Measurements from ENCODE around the gene DNPEP.

DNPEP gene

DNA sequence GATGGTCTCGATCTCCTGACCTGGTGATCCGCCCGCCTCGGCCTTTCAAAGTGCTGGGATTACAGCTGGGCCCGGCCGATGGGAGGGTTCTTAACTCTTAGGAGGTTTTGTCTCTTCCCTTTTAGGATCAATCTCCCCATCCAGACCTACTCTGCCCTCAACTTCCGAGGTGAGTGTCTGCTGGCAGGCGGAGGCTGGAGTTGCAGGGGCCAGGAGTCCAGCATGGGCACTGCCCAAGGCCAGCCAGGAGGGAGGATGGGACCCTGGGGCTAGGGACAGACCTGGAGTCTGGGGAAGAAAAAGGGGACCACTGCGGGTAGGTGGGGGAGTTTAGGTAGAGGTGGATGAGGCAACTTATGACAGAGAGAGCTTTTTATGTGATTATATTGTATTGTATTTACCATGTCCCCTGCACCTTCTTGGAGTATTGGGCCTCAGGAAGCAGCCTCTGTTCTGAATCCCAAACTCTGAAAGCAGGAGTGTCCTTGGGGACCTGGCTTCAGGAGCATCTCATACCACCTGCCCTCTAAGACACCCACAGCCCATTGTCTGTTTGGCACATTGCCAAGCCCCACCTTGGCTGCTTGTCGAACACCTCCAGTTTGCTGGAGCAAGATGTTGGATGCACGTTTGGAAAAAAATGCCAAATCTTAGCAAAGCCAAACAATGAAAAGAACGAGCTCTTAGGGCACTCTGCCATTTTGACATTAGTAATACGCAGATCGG is 36.1 kb upstream of the DNPEP start:
- Mint-ChIP-seq H3K4me3 (no peak overlapping the region), H3K27ac (no peak overlapping the region), H3K36me3 (no peaks in the 10 kb centered on the region), H3K9me3 (no peaks in the 10 kb centered on the region), H3K4me1 (no peaks in the 10 kb centered on the region)
- no peak for ATAC-seq
- no peak for DNase-seq (ENCODE audit: low spot score in 2 of 2)

DNA sequence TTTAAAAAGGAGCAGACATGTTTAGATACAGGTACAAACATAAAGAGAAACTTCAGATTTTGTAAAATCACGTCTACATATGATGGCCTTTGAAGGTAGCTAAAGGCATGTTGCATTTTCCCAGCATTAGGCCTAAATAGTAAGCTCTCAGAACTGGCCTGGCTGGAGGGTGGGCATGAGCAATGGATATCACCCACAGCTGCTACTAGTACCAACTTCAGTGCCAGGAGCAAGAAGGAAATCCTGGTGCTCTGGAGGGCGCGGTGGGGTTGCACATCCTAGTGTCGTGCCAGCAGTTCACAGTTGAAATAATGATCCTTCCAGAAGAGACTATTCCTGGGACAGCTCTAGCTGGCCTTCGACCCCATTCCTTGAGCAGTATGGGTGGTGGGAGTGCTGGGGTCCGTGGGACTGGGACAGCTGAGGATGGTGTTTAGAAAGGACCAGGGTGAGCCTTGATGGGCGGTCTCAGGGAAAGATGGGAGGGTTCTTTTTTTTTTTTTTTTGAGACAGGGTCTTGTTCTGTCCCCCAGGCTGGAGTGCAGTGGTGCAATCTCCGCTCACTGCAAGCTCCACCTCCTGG is 35.3 kb upstream of the DNPEP start:
- H3K4me1 Mint-ChIP-seq, result no peaks in the 10 kb centered on the region
- H3K27ac Mint-ChIP-seq, result no peak overlapping the region
- H3K4me3 Mint-ChIP-seq, result no peak overlapping the region
- DNase-seq (ENCODE audit: low spot score in 2 of 2) (no peak), ATAC-seq (no peak)
- no peaks in the 10 kb centered on the region for H3K36me3 Mint-ChIP-seq
- H3K9me3 Mint-ChIP-seq, result no peaks in the 10 kb centered on the region

DNA sequence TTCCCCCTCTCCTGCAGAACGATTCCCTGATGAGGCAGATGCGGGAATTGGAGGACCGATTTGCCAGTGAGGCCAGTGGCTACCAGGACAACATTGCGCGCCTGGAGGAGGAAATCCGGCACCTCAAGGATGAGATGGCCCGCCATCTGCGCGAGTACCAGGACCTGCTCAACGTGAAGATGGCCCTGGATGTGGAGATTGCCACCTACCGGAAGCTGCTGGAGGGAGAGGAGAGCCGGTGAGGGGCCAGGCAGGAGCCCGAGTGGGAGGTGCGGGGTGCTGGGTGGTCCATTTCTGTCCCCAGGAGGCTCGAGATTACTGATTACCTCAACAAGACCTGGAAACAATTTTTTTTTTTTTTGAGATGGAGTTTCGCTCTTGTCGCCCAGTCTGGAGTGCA is 33.6 kb upstream of the DNPEP start:
- H3K4me3 Mint-ChIP-seq, result no peak overlapping the region
- H3K9me3 Mint-ChIP-seq, result no peaks in the 10 kb centered on the region
- ATAC-seq, result no peak
- no peaks in the 10 kb centered on the region for H3K36me3 Mint-ChIP-seq
- no peak overlapping the region for H3K27ac Mint-ChIP-seq
- H3K4me1 Mint-ChIP-seq, result no peaks in the 10 kb centered on the region
- DNase-seq (ENCODE audit: low spot score in 2 of 2), result no peak

DNA sequence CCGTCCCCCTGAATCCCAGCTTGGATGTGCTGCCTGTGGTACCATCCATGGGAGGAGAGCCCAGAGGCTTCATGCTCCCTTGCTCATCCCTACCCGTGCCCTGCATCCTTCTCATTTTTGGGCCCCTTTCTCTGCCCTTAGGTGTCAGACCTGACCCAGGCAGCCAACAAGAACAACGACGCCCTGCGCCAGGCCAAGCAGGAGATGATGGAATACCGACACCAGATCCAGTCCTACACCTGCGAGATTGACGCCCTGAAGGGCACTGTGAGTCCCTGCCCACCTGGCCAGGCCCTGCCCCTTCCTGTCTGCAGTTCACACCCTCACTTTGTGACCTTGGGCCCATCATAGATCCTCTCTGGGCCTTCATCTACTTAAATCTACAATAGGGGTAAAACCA is 33.0 kb upstream of the DNPEP start:
- DNase-seq (ENCODE audit: low spot score in 2 of 2) (no peak), ATAC-seq (no peak)
- Mint-ChIP-seq H3K36me3 (no peaks in the 10 kb centered on the region), H3K4me1 (no peaks in the 10 kb centered on the region), H3K27ac (no peak overlapping the region), H3K9me3 (no peaks in the 10 kb centered on the region), H3K4me3 (no peak overlapping the region)

DNA sequence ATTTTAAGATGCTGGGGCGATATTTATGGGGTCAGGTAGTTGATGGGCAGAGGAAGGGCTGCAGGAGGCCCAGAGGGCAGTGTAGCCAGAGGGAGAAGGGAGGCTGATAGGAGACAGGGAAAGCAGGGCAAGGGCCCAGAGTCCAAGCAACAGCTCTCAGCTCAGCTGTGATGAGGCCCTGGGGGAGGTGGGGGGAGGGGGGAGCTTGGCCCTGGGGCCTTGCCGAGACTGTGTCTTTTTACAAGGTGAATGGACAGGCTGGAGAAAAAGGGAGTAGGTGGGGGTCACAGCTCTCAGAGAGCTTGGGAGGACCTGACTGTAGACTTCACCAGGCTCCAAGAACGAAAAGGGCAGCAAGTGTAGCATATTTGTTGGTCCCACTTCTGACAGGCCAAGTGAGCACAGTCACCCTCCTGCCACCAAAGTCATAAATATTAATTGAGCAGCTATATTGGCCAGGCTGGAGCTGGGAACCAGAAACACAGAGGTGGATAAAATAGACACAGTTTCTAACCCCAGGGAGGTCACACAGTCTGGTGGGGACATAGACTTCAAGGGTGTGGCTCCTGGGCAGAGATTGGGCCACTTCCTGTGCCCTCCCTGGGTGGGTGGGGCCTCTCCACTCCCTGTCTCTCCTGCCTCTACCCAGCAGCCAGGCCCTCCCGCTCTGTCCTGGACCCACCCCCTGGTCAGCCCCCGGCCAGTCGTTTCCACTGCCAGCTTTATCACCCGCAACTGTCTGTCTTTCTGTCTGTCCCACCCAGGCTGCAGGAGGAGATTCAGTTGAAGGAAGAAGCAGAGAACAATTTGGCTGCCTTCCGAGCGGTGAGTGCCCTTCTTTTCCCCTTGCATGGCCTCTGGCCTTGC is 31.9 kb upstream of the DNPEP start:
- ATAC-seq (no peak), DNase-seq (ENCODE audit: low spot score in 2 of 2) (no peak)
- Mint-ChIP-seq H3K9me3 (no peaks in the 10 kb centered on the region), H3K4me3 (no peak overlapping the region), H3K4me1 (no peaks in the 10 kb centered on the region), H3K27ac (no peak overlapping the region), H3K36me3 (no peaks in the 10 kb centered on the region)

DNA sequence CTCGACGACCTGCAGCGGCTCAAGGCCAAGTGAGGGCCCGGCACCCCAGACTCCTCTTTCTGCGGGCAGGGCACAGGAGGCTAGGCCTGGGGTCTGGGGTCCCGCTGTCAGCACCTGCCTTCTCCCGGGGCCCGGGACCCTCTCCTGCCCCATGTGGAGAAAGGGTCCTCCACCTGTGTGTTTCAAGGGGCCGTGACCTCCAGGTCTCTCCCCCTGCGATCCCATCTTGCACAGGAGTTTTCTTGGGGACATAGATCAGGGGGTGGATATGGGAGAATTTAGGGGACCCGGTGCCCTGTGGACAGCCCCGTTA is 31.3 kb upstream of the DNPEP start:
- Mint-ChIP-seq H3K27ac (no peak overlapping the region), H3K36me3 (no peaks in the 10 kb centered on the region), H3K4me3 (no peak overlapping the region), H3K4me1 (no peaks in the 10 kb centered on the region), H3K9me3 (no peaks in the 10 kb centered on the region)
- no peak for ATAC-seq
- DNase-seq (ENCODE audit: low spot score in 2 of 2), result no peak

DNA sequence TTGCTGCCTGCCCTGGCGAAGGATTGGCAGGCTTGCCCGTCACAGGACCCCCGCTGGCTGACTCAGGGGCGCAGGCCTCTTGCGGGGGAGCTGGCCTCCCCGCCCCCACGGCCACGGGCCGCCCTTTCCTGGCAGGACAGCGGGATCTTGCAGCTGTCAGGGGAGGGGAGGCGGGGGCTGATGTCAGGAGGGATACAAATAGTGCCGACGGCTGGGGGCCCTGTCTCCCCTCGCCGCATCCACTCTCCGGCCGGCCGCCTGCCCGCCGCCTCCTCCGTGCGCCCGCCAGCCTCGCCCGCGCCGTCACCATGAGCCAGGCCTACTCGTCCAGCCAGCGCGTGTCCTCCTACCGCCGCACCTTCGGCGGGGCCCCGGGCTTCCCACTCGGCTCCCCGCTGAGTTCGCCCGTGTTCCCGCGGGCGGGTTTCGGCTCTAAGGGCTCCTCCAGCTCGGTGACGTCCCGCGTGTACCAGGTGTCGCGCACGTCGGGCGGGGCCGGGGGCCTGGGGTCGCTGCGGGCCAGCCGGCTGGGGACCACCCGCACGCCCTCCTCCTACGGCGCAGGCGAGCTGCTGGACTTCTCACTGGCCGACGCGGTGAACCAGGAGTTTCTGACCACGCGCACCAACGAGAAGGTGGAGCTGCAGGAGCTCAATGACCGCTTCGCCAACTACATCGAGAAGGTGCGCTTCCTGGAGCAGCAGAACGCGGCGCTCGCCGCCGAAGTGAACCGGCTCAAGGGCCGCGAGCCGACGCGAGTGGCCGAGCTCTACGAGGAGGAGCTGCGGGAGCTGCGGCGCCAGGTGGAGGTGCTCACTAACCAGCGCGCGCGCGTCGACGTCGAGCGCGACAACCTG is 30.7 kb upstream of the DNPEP start, which contains the start of gene DES:
TSS of gene DES (plus strand) at position 223 of the 857 bp plus-strand sequence. CDS start at position 309, 86 bp downstream.
- H3K9me3 Mint-ChIP-seq, result no peaks in the 10 kb centered on the region
- no peak within 1 kb of the TSS for H3K27ac Mint-ChIP-seq
- no peak within 1 kb of the TSS for H3K4me3 Mint-ChIP-seq
- no peak for ATAC-seq
- no peaks in the 10 kb centered on the region for H3K36me3 Mint-ChIP-seq
- no peak for DNase-seq (ENCODE audit: low spot score in 2 of 2)
- H3K4me1 Mint-ChIP-seq, result no peaks in the 10 kb centered on the region

DNA sequence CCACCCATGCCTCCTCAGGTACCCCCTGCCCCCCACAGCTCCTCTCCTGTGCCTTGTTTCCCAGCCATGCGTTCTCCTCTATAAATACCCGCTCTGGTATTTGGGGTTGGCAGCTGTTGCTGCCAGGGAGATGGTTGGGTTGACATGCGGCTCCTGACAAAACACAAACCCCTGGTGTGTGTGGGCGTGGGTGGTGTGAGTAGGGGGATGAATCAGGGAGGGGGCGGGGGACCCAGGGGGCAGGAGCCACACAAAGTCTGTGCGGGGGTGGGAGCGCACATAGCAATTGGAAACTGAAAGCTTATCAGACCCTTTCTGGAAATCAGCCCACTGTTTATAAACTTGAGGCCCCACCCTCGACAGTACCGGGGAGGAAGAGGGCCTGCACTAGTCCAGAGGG is 29.7 kb upstream of the DNPEP start:
- H3K27ac Mint-ChIP-seq, result no peak overlapping the region

DNA sequence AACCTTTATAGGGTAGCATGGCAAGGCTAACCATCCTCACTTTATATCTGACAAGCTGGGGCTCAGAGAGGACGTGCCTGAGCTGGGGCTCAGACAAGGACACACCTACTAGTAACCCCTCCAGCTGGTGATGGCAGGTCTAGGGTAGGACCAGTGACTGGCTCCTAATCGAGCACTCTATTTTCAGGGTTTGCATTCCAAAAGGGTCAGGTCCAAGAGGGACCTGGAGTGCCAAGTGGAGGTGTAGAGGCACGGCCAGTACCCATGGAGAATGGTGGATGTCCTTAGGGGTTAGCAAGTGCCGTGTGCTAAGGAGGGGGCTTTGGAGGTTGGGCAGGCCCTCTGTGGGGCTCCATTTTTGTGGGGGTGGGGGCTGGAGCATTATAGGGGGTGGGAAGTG is 29.2 kb upstream of the DNPEP start:
- ATAC-seq, result no peak
- Mint-ChIP-seq H3K27ac (no peak overlapping the region), H3K36me3 (no peaks in the 10 kb centered on the region), H3K9me3 (no peaks in the 10 kb centered on the region), H3K4me3 (no peak overlapping the region), H3K4me1 (no peaks in the 10 kb centered on the region)
- DNase-seq (ENCODE audit: low spot score in 2 of 2), result no peak

More for the DNA sequence above, 29.7 kb upstream of the DNPEP start:
- no peak for ATAC-seq
- Mint-ChIP-seq H3K9me3 (no peaks in the 10 kb centered on the region), H3K4me1 (no peaks in the 10 kb centered on the region), H3K4me3 (no peak overlapping the region), H3K36me3 (no peaks in the 10 kb centered on the region)
- no peak for DNase-seq (ENCODE audit: low spot score in 2 of 2)

DNA sequence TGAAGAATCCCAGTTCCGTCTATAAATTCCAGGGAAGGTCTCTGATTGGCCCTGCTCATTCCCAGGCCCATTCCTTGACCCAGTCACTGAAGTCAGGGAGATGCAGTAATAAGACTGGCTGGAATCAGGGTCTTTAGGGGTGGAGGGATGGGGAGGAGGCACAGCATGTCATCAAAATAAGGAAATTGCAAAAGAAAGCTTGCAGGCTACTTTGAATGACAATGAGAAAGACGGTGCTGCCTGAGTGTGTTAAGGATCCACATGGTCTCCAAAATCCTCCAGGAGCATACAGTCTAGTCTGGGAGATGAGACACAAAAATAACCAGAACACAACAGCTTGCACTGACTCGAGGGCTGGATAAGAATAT is 28.5 kb upstream of the DNPEP start:
- no peak overlapping the region for H3K27ac Mint-ChIP-seq
- no peaks in the 10 kb centered on the region for H3K9me3 Mint-ChIP-seq
- no peaks in the 10 kb centered on the region for H3K4me1 Mint-ChIP-seq
- DNase-seq (ENCODE audit: low spot score in 2 of 2) (no peak), ATAC-seq (peak; percentile 8)
- no peak overlapping the region for H3K4me3 Mint-ChIP-seq
- H3K36me3 Mint-ChIP-seq, result no peaks in the 10 kb centered on the region

DNA sequence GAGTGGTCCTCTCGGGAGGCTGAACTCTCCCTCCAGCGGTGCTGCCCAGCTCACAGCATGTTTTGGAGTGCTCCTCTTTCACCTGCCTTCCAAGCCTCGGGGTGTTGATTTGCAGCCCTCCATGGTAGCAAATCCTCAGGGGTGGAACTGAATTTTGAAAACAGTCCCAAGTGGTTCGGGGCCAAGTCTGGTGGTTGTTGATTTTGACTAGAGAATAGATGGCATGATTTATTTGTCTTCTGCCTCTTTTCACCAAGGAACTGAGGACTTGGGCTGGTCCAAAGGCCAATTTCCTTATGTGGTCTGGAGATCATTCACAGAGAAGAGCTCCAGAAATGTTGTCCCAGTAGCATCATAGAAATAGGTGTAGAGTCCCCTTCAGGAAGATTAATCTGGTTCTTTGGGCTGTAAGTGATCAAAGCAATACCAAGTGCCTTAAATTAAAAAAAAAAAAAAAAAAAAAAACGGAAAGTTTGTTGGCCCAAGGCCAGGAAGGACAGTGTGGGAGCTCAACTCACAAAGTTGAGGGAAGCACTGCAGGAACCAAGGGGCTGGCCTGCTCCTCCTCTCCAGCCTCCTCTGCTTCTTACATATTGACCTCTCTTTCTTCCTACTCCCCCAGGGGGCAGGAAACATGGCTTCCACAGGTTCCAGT is 28.0 kb upstream of the DNPEP start:
- Mint-ChIP-seq H3K36me3 (no peaks in the 10 kb centered on the region), H3K4me1 (no peaks in the 10 kb centered on the region), H3K4me3 (no peak overlapping the region), H3K27ac (no peak overlapping the region), H3K9me3 (no peaks in the 10 kb centered on the region)
- ATAC-seq, result no peak
- DNase-seq (ENCODE audit: low spot score in 2 of 2), result no peak

DNA sequence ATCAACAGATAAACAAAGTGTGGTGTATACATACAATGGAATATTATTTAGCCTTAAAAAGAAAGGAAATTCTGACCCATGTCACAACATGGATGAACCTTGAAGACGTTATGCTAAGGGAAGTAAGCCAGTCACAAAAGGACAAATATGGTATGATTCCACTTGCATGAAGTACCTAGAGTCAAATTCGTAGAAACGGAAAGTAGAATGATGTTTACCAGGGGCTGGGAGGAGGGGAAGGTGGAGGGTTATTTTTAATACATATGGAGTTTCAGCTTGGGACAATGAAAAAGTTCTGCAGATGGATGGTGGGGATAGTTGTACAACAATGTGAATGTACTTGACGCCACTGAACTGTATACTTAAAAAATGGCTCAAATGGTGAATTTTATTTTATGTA is 27.1 kb upstream of the DNPEP start:
- Mint-ChIP-seq H3K4me3 (no peak overlapping the region), H3K36me3 (no peaks in the 10 kb centered on the region), H3K27ac (no peak overlapping the region), H3K9me3 (no peaks in the 10 kb centered on the region), H3K4me1 (no peaks in the 10 kb centered on the region)
- DNase-seq (ENCODE audit: low spot score in 2 of 2) (no peak), ATAC-seq (no peak)

DNA sequence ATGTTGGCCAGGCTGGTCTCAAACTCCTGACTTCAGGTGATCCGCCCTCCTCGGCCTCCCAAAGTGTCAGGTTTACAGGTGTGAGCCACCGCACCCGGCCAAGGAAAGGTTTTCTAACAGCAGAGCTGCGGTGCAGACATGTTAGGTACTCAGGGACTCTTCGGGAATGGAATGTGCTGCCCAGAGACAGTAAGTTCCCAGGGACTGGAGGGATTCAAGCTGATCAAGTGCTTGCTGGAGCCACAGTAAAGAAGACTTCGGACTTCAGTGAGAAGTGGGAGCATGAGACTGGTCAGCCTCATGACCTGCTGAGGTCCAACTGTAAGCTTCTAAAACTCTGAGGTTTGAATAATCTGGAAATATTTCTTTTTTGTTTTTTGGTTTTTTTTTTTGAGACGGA is 22.7 kb upstream of the DNPEP start:
- ATAC-seq, result no peak
- Mint-ChIP-seq H3K4me1 (no peaks in the 10 kb centered on the region), H3K36me3 (no peaks in the 10 kb centered on the region), H3K4me3 (no peak overlapping the region), H3K27ac (no peak overlapping the region), H3K9me3 (no peaks in the 10 kb centered on the region)
- no peak for DNase-seq (ENCODE audit: low spot score in 2 of 2)

DNA sequence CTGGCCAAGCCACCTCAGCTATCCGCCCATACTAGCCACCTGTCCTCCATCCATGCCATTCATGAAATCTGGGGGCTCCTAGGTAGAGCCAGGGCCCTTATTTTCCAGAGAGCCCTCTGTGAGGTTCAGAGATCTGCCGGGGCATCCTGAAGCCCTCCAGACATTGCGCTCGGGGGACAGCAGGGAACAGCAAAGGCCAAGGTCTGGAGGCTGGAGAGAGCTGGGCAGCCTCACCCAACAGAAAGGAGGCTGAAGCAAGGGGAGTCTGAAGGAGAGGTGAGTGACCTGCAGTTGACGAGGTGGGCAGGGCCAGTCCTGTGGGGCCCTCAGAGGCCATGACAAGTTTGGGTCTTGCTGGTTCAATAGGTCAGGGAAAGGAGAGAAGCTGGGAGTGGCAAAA is 21.9 kb upstream of the DNPEP start:
- Mint-ChIP-seq H3K9me3 (no peaks in the 10 kb centered on the region), H3K27ac (no peak overlapping the region), H3K36me3 (no peaks in the 10 kb centered on the region), H3K4me1 (no peaks in the 10 kb centered on the region), H3K4me3 (no peak overlapping the region)
- DNase-seq (ENCODE audit: low spot score in 2 of 2) (no peak), ATAC-seq (no peak)

DNA sequence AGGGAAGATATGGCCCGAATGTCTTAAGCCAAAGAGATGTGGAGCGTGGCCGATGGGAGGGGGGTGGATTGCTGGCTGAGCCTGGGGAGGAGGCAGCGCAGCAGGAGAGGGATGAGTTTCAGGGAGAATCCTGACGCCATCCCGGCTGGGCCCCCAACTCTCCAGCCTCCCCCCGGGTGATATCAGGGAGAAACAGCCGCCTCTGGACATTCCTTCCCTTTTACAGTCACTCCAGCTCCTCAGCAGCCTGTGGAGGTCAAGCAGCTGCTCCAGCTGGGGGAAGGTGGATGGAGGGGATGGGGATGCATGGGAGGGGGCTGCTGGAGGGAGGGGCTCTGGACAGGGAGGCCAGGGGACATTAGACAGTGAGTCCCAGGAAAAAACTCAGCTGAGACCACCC is 20.9 kb upstream of the DNPEP start:
- H3K27ac Mint-ChIP-seq, result no peak overlapping the region
- DNase-seq (ENCODE audit: low spot score in 2 of 2), result no peak
- no peaks in the 10 kb centered on the region for H3K36me3 Mint-ChIP-seq
- H3K9me3 Mint-ChIP-seq, result no peaks in the 10 kb centered on the region
- H3K4me1 Mint-ChIP-seq, result no peaks in the 10 kb centered on the region
- ATAC-seq, result no peak
- no peak overlapping the region for H3K4me3 Mint-ChIP-seq
